Measurements from ENCODE around the gene ETV5. TPM values are rescaled to one million over a fixed set of nuclear protein-coding genes. Genes with fewer than 3 reads are reported as not detected.
"Not testable (repeated sequence)": the region's sequence is repeated elsewhere in the genome, so short reads cannot be mapped to it uniquely, and the experiment has no call there.

The ETV5 gene
- total RNA-seq, 6 experiments from 2014 or later: 4.5 to 15.4 (median 8.2) TPM

- 94% methylated on average over 3 of the region's 3 CpGs for WGBS (ENCODE audit: insufficient coverage, low coverage, low lambda C conversion rate, missing lambda C conversion rate)
- intact Hi-C loops (cut with DNase I): no loop called here
- Histone ChIP-seq H3K4me3 (no peak overlapping the region), H3K36me3 (no peaks in the 10 kb centered on the region), H3K4me1 (no peaks in the 10 kb centered on the region), H3K27me3 (no peaks in the 10 kb centered on the region), H3K27ac (no peak overlapping the region), H3K9me3 (no peaks in the 10 kb centered on the region)
- ATAC-seq (no peak), DNase-seq (no peak)
- TF ChIP-seq CTCF (IDR thresholded peaks at IDR 0.05): no peak
- no peak for TF ChIP-seq POLR2A (IDR thresholded peaks at IDR 0.05)
Measured at GRCh38 chr3:186042036-186042435, 66.9 kb downstream of the ETV5 start.

- Histone ChIP-seq H3K4me1 (no peaks in the 10 kb centered on the region), H3K36me3 (no peaks in the 10 kb centered on the region), H3K9me3 (no peaks in the 10 kb centered on the region), H3K27me3 (no peaks in the 10 kb centered on the region), H3K27ac (no peak overlapping the region), H3K4me3 (no peak overlapping the region)
- intact Hi-C loops (cut with DNase I): no loop called here
- TF ChIP-seq CTCF (IDR thresholded peaks at IDR 0.05): no peak
- TF ChIP-seq POLR2A (IDR thresholded peaks at IDR 0.05): no peak
- 60% methylated on average over 3 of the region's 4 CpGs for WGBS (ENCODE audit: insufficient coverage, low coverage, low lambda C conversion rate, missing lambda C conversion rate)
- ATAC-seq: no peak
- DNase-seq: no peak
Measured at GRCh38 chr3:186038360-186038759, 70.5 kb downstream of the ETV5 start.

GRCh38 chr3:186035277-186035676, 73.6 kb downstream of the ETV5 start:
- DNase-seq (no peak), ATAC-seq (no peak)
- no peak for TF ChIP-seq CTCF (IDR thresholded peaks at IDR 0.05)
- no peak for TF ChIP-seq POLR2A (IDR thresholded peaks at IDR 0.05)
- Histone ChIP-seq H3K9me3 (no peaks in the 10 kb centered on the region), H3K27me3 (no peaks in the 10 kb centered on the region), H3K36me3 (no peaks in the 10 kb centered on the region), H3K4me1 (no peaks in the 10 kb centered on the region), H3K27ac (no peak overlapping the region), H3K4me3 (no peak overlapping the region)
- 75% methylated on average over 3 of the region's 4 CpGs for WGBS (ENCODE audit: insufficient coverage, low coverage, low lambda C conversion rate, missing lambda C conversion rate)
- intact Hi-C loops (cut with DNase I): no loop called here

- H3K36me3 ChIP-seq: no peaks in the 10 kb centered on the region
- no peak for DNase-seq
- H3K4me1 ChIP-seq: no peaks in the 10 kb centered on the region
- H3K9me3 ChIP-seq: no peaks in the 10 kb centered on the region
- WGBS (ENCODE audit: insufficient coverage, low coverage, low lambda C conversion rate, missing lambda C conversion rate): 89% methylated on average over 1 of the region's 1 CpG
- H3K4me3 ChIP-seq: no peak overlapping the region
- TF ChIP-seq POLR2A (IDR thresholded peaks at IDR 0.05): no peak
- TF ChIP-seq CTCF (IDR thresholded peaks at IDR 0.05): no peak
- intact Hi-C loops (cut with DNase I): no loop called here
- H3K27ac ChIP-seq: no peak overlapping the region
- ATAC-seq: no peak
- no peaks in the 10 kb centered on the region for H3K27me3 ChIP-seq
Measured at GRCh38 chr3:186032321-186032720, 76.6 kb downstream of the ETV5 start.

GRCh38 chr3:186025993-186026392, 82.9 kb downstream of the ETV5 start:
- DNase-seq; ATAC-seq; H3K27me3 ChIP-seq; H3K4me3 ChIP-seq; H3K36me3 ChIP-seq; intact Hi-C loops (cut with DNase I); H3K9me3 ChIP-seq; H3K4me1 ChIP-seq; H3K27ac ChIP-seq: not testable (repeated sequence)
- WGBS (ENCODE audit: insufficient coverage, low coverage, low lambda C conversion rate, missing lambda C conversion rate): 77% methylated on average over 4 of the region's 5 CpGs

Measured in right lobe of liver (tissue), 6 donors.